GM10266 (cell line): Measurements from ENCODE around the gene MLH3.

ENCODE experiments used
- DNase-seq: peaks from one replicate; pipeline ENCODE4 v3.0.0; 2012; ENCODE audit errors: extremely low spot score
- TF ChIP-seq, protein P1 (sequence below): IDR thresholded peaks from 2 replicates; pipeline ENCODE4 v1.5.1; 2012; ENCODE audit warnings: mild to moderate bottlenecking, low read depth; ENCODE audit not compliant: control insufficient read depth, insufficient read depth; ENCODE audit errors: missing control alignments

The MLH3 gene

GRCh38 chr14:74985806-74986205 is 65.5 kb downstream of the MLH3 start:
- DNase-seq = no peak
- TF ChIP-seq, protein P1, sequence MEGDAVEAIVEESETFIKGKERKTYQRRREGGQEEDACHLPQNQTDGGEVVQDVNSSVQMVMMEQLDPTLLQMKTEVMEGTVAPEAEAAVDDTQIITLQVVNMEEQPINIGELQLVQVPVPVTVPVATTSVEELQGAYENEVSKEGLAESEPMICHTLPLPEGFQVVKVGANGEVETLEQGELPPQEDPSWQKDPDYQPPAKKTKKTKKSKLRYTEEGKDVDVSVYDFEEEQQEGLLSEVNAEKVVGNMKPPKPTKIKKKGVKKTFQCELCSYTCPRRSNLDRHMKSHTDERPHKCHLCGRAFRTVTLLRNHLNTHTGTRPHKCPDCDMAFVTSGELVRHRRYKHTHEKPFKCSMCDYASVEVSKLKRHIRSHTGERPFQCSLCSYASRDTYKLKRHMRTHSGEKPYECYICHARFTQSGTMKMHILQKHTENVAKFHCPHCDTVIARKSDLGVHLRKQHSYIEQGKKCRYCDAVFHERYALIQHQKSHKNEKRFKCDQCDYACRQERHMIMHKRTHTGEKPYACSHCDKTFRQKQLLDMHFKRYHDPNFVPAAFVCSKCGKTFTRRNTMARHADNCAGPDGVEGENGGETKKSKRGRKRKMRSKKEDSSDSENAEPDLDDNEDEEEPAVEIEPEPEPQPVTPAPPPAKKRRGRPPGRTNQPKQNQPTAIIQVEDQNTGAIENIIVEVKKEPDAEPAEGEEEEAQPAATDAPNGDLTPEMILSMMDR = no peak

DNA sequence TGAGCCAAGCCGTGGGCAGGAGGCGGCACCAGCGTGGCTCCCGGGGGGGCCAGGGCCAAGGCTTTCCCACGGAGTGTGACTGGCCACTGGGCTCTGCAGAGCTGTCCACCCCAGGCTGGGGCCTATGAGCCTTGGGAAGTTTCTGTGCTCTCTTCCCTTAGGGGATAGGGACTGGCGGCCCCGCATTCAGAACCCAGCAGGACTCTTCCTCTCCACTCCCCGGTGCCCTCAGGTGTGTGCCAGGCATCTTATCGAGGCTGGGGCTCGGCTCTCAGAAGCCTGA is 66.3 kb downstream of the MLH3 start:
- no peak for DNase-seq
- TF ChIP-seq, protein P1 = no peak

- no peak for DNase-seq
- TF ChIP-seq, protein P1 = no peak
Observed at GRCh38 chr14:74984236-74985027, 66.8 kb downstream of the MLH3 start.

GRCh38 chr14:74983343-74983742 is 67.9 kb downstream of the MLH3 start:
- TF ChIP-seq, protein P1 = no peak
- DNase-seq = no peak

GRCh38 chr14:74982661-74983060 is 68.6 kb downstream of the MLH3 start:
- TF ChIP-seq, protein P1 = no peak
- peak; percentile 56 for DNase-seq

- no peak for DNase-seq
- TF ChIP-seq, protein P1 = no peak
Observed at GRCh38 chr14:74981833-74982232, 69.4 kb downstream of the MLH3 start.

DNA sequence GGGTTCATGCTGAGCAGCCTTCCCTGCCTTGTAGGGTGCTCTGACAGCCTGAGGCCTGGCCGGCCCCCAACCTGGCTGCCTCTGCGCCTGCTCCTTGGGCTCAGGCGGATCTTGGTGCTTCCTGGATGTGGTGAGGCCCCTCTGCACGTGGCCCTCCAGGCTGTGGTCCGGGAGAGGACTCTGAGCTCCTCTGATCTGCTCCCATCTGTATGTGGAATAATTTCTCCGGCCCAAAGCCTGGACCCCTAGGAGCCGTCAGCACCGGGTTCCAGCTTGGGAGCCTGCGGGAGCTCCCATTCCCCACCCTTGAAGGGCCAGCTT is 69.8 kb downstream of the MLH3 start:
- no peak for DNase-seq
- TF ChIP-seq, protein P1 = no peak
